Right renal pelvis (tissue), 4 donors: ENCODE results near the gene LENG1. TPM values are rescaled to one million over a fixed set of nuclear protein-coding genes. Genes with fewer than 3 reads are reported as not detected.
A peak's percentile ranks its signal among the peaks of the same experiment; 100 is the strongest.

Experiments used
- DNase-seq, 4 donors: peaks; one replicate each; pipeline ENCODE4 v3.0.0-alpha.2; 2013; ENCODE audit warnings: low read depth in 4 of 4, low spot score in 3 of 4, missing footprints in 1 of 4
- polyA plus RNA-seq, 4 donors: library from polyadenylated mRNA; unstranded; fragments of 120-200 nt; gene quantifications; one replicate each; pipeline ENCODE4 v1.2.1, GENCODE V29; 2013; ENCODE audit not compliant: insufficient read length in 4 of 4

Gene LENG1
- polyA plus RNA-seq, 4 donors = 7.9 to 9.6 (median 8.4) TPM

DNA sequence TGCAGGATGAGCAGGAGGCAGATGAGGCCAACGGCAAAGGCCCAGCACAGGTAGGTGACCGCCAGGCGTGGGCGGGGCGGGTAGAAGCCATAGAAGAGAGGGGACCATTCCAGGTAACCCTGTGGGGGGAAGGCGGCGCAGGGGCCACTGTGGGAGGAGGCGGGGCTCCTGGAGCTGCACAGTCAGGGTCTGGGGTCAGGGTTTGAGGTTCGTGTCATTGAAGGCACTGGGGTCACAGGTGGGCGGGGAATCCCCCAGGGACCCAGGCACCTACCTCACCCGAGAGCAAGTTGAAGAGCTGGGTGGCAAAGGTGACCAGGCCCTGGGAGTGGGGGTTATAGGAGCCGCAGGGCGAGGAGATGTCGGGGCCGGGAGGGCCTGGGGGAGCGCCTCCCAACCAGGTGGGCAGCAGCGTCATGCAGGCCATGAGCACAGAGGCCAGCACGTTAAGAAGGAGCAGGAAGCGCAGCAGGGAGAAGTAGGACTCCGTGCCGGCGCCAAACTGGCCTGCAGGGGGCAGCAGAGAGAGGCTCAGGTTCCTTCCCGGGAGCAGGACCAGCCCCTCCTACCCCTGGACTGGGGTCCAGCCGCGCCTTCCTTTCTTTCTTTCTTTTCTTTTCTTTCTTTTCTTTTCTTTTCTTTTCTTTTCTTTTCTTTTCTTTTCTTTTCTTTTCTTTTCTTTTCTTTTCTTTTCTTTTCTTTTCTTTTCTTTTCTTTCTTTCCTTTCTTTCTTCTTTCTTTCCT is 8.8 kb upstream of the LENG1 start:
- peak; percentile 71 to 86 (median 82) for DNase-seq

DNA sequence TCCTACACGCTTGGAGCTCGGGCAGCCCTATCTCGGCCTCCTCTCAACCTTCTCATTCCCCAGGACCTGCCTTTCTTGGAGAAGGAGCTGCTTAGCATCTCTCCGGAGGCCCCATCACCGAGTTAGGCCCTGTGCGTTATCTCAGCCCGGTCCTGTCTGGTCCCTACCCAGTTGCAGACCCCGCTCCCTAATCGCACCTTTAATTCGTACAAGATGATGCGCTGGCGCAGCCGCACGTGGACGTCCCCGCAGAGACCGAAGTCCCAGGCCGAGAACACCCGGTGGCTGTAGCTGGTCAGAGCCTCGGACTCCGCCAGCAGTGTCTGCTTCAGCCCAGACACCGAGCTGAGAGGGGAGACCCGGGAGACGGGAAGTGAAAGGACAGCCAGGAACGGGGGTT is 5.7 kb upstream of the LENG1 start:
- DNase-seq = no peak

DNA sequence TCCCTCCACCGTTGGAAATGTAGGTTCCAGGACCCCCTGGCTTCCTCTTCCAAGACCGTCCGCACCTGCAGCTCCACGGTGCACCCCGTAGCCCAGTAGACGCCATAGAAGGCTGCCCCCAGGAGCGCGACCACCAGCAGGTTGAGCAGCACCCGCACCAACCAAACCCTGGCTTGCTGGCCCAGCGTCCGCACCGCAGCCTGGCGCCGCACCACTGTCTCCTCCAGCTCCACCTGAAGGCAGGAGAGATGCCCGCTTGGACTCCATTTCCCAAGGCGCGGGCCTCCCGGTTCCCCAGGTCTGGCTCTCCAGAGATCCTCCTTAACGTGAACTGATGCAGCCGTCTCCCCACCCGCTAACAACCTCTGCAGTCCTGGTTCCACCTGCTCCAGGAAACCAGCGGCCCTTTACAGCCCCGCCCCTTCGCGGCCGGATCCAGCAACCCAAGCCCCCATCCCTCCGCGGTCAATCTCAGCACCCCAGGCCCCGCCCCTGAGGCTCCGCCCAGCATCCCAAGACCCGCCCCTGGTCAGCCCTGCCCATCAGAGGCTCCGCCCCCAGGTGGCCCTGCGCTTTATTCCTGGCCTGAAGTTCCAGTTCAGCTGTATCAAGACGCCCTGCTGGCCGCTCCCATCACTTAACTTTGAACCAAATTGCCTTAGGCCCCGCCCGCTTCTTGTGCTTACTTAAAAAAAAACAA is 5.0 kb upstream of the LENG1 start:
- no peak for DNase-seq

DNA sequence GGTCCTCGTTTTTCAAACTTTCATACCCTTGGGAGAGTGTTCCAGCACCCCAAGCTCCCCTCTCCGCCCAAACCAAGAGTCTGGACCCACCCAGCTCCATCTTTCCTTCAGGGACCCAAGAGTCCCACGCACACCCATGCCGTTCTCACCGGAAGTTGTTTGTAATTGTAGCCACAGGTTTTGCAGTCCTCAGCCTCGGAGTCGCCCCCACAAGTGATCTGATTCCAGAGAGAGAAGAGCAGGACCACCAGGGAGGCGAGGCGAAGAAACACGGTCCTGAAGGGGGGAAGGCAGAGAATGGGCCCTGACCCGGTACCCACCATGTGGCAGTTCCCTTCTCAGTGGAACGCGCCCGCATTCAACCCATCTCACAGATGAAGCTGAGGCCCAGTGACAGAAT is 3.4 kb upstream of the LENG1 start:
- no peak for DNase-seq

DNA sequence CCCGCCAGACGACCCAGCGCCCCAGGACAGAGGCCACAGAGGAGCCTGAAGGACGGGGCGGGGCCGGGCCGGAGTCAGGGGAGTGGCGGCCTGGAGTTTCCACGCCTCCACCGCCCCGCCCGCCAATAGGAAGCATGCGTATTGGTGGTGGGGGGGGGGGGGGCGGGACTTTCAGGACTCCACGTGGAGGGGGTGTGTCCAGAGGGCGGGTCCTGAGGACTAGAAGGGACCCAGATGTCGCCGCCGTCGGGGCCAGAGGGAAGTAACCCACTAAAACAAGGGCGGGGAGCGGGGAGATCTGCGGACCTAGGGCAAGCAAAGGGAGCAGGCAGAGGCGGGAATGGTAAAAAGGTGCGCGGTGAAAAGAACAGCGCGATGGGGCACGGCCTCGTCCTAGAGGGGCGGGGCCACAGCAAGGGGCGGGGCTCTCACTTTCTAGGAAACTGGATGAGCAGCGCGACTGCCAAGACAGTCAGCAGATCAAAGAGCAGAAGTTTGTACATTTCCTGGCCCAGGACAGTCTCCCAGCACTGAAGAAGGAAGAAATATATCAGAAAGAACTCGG is 2.8 kb upstream of the LENG1 start:
- DNase-seq = peak in 1 of 4 donors; percentile 60

DNA sequence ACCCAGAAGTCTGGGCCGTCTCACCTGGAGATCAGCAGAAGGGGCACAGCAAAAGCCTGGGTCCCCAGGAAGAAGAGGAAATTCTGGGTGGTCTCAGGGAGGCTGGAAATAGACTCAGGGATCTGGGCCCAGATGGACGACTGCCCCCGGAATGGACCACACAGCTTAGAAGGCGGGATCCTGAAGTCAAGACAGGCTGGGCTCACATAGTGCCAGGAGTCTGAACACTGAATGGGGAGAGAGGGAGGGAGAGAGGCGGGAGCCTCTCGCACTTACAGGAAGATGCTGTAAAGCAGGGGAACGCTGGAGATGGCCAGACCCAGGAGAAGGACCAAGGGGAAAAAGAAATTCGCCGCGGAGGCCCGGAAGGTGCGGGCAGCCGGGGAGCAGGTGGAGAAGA is 1.3 kb upstream of the LENG1 start:
- no peak for DNase-seq

DNA sequence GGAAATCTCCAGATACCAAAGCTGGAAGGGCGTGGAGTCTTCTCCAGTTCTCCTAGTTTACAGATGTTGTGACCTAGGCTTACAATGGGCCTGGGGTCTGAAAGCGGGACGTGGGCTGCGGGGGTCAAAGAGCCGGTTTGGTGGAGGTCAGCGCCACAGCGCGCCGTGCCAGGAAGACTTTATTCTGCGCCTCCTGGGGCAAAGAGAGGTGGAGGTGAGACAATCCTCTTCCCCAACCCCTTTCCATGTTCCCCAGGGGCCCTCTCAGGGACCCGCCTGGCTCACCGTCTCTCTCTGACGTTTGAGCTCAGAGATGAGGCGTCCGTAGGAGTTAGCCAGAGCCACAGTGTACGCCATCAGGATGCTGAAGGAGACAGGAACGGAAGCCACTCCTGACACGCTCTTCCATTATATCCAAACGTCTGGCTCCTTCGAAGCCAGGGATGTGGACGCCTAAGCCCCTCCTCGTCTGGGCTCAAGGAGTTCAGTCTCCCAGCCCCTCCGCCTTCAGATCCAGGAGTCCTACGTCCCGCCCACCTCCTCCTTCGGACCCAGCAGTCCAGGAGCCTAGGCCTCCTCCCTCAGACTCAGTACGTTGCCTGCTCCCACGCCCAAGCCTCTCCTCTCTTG is 776 bp upstream of the LENG1 start:
- DNase-seq = no peak

DNA sequence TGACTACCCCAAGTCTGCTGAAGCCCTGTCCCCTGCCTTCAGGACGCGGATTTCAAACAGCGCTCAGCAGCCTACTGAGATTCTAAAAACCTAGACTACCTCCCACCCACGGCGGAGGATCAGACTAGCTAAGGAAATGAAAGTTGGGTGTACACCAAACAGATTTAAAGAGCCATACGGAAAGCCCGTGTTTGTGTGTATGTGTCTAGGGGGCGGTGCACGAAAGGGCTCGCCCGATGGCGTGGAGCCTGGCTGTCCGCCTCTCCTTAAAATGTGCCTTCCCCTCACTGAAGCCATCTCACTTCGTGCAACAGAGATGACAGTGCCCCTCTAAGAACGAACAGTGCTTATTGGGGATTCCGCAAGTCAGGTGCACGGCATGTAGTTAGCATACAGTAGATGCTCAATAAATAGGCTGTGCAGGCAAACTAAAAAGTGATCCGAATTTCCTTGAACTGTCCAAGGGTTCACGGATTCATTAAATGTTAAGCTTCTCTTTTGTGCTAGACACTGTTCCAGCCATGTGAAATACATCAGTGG is 639 bp downstream of the LENG1 start:
- DNase-seq = no peak

DNA sequence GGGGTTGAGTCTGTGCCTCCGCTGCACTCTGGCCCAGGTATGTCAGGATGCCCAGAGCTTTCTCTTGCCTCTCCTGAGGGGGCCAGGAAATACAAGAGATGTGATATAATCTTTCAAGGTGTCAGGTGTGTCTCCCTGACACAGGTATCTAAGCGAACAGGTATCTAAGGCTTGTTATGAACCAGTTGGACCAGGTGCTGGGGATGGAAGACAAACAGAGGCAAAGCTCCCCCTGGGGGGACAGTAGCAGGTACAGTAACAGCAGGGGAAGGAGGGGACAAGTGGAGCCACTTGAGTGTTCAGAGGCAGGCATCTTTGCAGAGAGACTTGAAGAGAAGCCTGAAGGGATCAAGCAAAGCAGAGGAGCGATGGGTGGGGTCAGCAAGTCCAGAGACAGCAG is 2.6 kb downstream of the LENG1 start:
- no peak for DNase-seq

DNA sequence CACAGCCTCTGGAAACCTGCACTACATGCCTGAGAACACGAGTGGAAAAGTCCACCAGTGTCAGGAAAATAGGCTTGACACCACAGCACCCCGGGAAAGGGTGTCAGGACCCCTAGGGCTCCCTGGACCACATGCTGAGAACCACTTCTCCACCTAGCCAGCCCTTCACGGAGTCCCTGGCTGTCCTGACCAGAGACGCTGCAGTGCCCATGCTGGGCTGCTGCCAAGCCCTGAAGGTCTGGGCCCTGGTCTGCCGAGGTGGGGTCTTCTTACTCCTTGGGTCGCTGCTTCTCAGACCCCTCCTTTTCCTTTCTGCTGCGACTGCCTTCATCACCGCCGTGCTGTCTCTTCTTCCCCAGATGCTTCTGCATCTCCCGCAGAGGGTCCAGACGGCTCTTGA is 3.0 kb downstream of the LENG1 start:
- no peak for DNase-seq

DNA sequence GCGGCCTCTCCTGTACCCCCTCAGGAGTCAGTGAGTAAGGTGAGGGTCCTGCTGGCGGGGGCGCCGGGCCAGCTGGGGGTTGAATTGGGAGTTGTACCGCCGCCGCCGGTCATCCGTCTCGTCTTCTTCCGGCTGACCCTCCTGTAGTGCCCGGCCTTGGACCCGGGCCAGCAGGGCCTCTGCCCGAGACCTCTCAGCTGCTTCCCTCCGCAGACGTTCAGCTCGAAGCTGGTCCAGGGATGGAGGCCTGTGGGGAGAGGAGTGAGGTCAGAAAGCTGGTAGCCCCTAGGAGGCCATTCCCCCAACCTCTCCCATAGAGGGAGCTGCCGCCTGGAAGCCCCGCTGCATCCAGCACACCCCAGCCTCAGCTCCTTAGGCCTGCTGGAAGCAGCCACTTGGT is 3.8 kb downstream of the LENG1 start:
- no peak for DNase-seq

DNA sequence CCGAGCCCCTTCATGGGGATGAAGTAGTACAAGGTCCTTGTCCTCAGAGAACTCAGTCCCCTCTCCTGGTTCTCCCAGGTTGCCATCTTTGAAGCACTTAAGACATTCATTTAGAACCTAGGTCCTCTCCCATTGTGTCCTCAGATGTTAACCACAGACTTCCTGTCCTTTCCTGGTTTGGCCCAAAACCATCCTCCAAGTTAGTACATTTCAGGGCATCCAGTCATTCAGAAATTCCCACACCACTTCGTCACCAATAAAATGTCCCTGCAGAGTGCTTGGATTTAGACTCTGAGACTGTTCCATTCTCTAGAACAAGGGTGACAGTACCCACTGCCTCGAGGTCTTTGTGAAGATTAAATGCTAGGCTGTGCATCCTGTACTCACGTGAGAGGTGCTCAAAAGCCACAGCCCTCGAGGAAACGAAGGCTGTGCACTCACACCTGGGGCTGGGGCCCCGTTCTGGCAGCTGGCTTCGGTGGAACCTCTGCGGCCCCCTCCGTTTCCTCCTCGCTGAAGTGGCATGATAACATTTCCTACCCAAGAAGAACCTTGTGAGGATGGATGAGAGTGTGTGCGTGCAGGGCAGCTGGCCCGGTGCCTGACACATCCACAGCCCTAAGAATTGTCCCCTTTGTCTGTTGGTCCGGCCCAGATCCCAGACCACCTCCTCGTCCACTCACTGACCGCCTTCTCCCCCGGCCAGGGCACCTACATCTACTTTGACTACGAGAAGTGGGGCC is 4.7 kb downstream of the LENG1 start:
- no peak for DNase-seq

DNA sequence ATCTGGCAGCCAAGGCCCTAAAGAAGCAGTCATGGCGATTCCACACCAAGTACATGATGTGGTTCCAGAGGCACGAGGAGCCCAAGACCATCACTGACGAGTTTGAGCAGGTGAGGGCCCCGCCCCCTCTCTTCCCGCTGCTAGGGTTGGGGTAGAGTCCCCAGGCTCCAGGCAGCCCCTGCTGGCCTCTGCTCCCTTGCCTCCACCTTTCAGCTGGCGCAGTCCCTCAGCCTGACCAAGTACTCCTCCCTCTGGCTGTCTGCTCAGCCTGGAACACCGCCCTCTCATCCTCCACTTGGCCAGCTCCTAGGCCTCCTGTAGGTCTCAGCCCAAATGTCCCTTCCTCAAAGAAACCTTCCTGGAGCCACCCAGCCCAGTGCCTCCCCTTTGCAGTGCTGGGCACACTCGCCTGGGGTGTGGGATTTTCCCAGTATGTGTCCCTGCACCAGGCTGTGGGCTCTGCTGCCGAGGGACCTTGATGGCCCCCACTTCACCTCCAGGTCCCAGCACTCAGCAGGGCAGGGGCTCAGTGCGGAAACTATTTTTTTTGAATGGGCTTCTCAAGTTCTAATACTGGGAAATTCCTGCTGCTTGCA is 5.7 kb downstream of the LENG1 start:
- no peak for DNase-seq

DNA sequence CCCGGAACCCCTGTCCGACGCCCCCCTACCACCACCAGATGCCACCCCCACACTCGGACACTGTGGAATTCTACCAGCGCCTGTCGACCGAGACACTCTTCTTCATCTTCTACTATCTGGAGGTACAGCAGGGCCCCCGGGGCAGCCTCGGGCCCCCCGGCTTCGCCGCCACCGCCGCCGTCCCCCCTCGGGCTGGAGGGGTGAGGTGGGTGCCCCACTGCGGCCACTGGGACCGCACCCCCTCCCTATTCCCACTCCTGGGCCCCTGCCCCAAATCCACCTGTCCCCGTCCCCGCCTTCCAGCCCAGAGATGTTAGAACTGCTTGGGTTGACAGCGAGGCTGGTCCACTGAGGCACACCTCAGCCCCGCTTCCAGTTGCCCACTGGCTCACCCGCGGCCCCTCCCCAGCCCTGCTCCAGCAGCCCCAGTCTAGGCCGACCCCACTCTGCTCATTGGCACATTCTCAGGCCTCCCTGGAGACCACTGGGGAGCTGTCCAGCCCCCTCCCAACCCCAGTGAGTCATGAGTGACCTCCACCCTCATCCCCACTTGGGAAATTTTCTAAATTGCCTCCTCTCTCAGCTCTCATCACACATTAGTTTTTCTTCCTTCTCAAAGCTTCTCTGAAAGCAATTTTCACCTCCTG is 6.5 kb downstream of the LENG1 start:
- DNase-seq = no peak

DNA sequence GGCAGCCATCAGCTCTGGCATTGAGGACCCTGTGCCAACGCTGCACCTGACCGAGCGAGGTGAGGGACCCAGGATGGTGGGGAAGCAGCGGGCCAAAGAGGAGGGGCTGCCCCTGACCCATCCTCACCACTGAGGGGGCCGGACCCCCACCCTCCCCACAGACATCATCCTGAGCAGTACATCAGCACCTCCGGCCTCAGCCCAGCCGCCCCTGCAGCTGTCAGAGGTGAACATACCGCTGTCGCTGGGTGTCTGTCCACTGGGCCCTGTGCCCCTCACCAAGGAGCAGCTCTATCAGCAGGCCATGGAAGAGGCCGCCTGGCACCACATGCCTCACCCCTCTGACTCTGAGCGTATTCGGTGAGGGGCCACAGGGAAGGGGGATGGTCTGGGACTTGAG is 7.3 kb downstream of the LENG1 start:
- no peak for DNase-seq

DNA sequence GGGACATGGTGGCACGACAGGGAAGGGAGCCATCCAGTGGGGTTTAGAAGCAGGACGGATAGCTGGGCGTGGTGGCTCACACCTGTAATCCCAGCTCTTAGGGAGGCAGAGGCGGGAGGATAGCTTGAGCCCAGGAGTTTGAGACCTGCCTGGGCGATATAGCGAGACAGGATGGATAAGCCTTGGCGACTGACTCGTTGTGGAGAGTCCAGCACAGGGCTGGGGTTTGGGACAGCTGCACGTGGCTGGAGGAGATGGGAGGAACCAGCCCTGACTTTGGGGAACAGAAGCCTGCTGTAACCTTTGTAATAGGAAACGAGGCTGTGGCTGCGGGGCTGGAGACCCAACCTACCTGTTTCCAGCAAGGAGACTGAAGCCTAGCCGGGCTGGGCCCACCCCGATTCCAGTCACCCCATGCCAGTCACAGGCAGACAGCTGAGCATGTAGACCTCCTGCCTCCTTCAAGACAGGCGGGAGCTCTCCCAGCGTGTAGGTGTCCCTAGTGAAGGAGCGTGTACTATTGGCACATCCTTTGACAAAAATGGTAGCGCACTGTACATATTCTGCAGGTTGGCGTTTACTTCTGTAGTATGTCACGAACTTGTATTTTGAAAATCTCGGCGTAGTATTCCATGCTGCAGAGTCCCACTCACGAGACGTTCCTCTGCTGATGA is 8.0 kb downstream of the LENG1 start:
- no peak for DNase-seq

DNA sequence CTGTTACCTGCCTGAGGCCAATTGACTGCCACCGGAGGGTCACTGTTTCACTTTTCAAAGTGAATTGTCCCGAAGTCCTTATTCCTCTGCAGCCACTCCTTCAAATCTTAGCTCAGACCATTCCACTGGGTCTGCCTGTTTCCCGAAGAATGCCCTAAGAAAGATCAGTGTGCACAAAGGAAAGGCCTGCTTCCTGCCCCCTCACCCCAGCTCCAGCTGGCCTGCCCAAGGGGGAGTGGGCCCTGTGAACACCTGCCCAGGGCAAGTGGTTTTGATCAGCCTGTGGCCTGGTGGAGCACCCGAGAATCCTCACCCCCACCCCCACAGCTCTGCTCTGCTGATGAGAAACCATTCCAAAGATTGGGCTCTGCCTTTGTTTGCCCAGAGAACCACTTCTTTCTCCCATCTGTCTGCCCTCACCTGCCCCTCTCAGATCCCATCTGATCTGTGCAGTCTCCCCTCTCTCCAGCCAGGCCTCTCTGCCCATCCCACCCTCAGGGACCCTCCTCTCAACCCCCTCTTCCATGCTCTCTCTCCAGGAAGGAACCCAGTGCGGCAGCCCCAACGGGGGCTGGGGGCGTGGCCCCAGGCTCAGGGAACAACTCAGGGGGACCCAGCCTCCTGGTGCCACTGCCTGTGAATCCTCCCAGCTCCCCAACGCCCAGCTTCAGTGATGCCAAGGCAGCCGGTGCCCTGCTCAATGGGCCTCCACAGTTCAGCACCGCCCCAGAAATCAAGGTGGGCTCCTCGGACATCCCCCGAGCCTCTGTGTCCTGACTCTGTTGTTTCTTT is 10.3 kb downstream of the LENG1 start:
- no peak for DNase-seq

DNA sequence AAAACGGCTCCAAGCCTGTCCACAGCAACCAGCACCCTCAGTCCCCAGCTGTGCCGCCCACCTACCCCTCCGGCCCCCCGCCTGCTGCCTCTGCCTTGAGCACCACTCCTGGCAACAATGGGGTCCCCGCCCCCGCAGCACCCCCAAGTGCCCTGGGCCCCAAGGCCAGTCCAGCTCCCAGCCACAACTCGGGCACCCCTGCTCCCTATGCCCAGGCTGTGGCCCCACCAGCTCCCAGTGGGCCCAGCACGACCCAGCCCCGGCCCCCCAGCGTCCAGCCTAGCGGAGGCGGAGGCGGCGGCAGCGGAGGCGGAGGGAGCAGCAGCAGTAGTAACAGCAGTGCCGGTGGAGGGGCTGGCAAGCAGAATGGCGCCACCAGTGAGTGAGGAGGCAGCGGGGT is 11.4 kb downstream of the LENG1 start:
- no peak for DNase-seq
